ENCODE measurements around the gene EID2. TPM values are rescaled to one million over a fixed set of nuclear protein-coding genes. Genes with fewer than 3 reads are reported as not detected.

The EID2 gene
- total RNA-seq, 4 donors from 2014 or later: 3.8 to 15.5 (median 8.6) TPM

DNA sequence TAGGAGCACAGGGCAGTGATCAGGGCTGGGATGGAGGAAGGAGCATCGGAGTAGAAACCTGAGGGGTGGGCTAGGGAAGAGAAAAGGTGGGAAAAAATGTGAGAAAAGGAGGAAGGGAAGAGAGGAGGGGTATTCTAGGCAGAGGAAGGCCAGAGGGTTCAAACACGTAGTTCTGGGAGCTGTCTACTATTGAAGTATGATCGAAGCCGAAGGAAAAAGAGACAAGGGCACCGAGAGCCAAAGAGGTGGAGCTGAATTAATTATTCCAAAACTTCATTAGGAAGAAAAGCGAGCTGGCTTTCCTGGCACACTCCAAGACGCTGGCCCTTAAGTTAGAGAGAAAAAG lies 33.4 kb downstream of the EID2 start:
- no peaks in the 10 kb centered on the region for H3K36me3 ChIP-seq
- intact Hi-C loops (cut with DNase I; ENCODE audit: low total_unique reads): no loop called here
- peaks cover 11 to 14% of the 10 kb centered on the region in 2 donors for H3K27me3 ChIP-seq
- no peak for TF ChIP-seq POLR2A (IDR thresholded peaks at IDR 0.05)
- TF ChIP-seq, protein P1, sequence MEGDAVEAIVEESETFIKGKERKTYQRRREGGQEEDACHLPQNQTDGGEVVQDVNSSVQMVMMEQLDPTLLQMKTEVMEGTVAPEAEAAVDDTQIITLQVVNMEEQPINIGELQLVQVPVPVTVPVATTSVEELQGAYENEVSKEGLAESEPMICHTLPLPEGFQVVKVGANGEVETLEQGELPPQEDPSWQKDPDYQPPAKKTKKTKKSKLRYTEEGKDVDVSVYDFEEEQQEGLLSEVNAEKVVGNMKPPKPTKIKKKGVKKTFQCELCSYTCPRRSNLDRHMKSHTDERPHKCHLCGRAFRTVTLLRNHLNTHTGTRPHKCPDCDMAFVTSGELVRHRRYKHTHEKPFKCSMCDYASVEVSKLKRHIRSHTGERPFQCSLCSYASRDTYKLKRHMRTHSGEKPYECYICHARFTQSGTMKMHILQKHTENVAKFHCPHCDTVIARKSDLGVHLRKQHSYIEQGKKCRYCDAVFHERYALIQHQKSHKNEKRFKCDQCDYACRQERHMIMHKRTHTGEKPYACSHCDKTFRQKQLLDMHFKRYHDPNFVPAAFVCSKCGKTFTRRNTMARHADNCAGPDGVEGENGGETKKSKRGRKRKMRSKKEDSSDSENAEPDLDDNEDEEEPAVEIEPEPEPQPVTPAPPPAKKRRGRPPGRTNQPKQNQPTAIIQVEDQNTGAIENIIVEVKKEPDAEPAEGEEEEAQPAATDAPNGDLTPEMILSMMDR (IDR thresholded peaks at IDR 0.05): no peak
- H3K9me3 ChIP-seq: no peaks in the 10 kb centered on the region
- H3K4me3 ChIP-seq: no peak overlapping the region
- peaks cover 0 to 7% of the 10 kb centered on the region in 2 donors for H3K4me1 ChIP-seq
- no peak for DNase-seq
- no peak overlapping the region for H3K27ac ChIP-seq

DNA sequence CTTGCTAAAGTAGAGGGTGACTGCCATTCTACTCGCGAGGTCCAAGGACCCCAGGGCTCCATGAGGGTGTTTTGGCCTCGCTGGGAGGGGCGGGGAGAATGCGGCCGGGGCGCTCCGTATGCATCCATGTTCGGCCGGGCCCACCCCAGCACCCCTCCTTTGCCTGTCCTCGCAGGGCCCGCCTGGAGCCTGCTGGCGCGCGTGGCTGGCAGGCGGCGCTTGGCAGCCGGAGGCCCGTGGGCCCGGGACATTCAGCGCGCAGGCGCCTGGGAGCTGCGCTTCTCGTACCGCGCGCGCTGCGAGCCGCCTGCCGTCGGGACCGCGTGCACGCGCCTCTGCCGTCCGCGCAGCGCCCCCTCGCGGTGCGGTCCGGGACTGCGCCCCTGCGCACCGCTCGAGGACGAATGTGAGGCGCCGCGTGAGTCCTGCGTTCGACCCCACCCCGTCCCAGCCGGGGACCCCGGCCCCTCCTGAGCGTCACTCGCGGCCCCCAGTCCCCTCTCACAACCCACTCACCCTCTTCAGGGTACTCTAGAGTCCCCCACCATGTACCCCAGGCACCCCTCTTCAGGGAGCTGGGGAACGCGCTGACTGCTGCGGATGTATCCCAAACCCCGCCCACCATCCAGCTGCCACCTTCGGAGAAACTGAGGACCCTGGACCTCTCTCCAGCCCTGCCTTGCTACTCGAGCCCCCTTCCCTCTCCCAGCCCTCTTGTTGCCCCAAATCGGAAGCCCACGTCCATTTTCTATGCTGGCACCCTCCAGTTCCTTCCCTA lies 37.1 kb downstream of the EID2 start:
- TF ChIP-seq, protein P1 (IDR thresholded peaks at IDR 0.05): peak in 3 of 4 experiments; percentile 63 to 70 (median 64)
- TF ChIP-seq POLR2A (IDR thresholded peaks at IDR 0.05): no peak
- H3K36me3 ChIP-seq: no peaks in the 10 kb centered on the region
- H3K27me3 ChIP-seq: peaks cover 21 to 24% of the 10 kb centered on the region in 2 donors
- no peak overlapping the region for H3K4me3 ChIP-seq
- intact Hi-C loops (cut with DNase I; ENCODE audit: low total_unique reads): no loop called here
- H3K4me1 ChIP-seq: peaks cover 0 to 19% of the 10 kb centered on the region in 2 donors
- no peaks in the 10 kb centered on the region for H3K9me3 ChIP-seq
- no peak overlapping the region for H3K27ac ChIP-seq
- peak in 1 of 2 donors; percentile 46 for DNase-seq

DNA sequence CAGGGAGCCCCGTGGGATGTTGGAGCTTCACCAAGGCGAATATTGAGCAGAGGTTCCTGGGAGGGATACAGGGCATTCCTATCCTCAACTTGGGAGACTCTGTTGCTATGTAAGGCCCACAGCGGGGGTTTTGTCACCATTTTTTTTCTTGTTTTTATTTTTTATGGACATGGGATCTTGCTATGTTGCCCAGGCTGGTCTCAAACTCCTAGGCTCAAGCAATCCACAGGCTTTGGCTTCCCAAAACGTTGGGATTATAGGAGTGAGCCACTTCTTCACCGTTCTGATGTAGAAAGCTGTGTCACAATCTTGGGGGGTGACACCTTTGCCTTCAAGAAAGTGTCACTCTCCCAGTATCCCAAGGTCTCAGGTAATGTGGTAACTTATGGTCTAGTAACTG lies 38.6 kb downstream of the EID2 start:
- DNase-seq: no peak
- Histone ChIP-seq H3K27me3 (peaks cover 20 to 30% of the 10 kb centered on the region in 2 donors), H3K36me3 (no peaks in the 10 kb centered on the region), H3K27ac (no peak overlapping the region), H3K4me1 (peaks cover 0 to 15% of the 10 kb centered on the region in 2 donors), H3K4me3 (no peak overlapping the region), H3K9me3 (no peaks in the 10 kb centered on the region)
- TF ChIP-seq, protein P1 (IDR thresholded peaks at IDR 0.05): no peak
- TF ChIP-seq POLR2A (IDR thresholded peaks at IDR 0.05): no peak
- intact Hi-C loops (cut with DNase I; ENCODE audit: low total_unique reads): no loop called here

DNA sequence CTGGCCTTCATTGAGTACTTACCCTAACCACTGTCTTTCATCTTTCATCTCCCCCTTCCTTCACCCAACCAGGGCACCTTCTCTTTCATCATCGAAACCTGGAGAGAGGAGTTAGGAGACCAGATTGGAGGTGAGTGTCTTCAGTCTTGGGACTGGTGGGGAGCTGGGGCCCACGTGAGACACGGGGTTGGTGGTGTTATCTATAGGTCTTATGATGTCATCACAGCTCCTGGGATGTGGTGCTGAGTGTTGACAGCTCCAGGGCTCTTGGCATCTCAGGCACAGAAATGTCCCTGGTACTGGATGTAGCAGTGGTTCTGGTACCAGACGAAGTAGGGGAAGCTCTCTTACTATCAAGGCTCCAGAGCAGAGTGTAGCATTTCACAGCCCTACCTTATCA lies 39.4 kb downstream of the EID2 start:
- no peak overlapping the region for H3K4me3 ChIP-seq
- H3K4me1 ChIP-seq: peaks cover 0 to 15% of the 10 kb centered on the region in 2 donors
- H3K27me3 ChIP-seq: peaks cover 20 to 28% of the 10 kb centered on the region in 2 donors
- DNase-seq: no peak
- H3K27ac ChIP-seq: no peak overlapping the region
- no peaks in the 10 kb centered on the region for H3K36me3 ChIP-seq
- intact Hi-C loops (cut with DNase I; ENCODE audit: low total_unique reads): no loop called here
- no peaks in the 10 kb centered on the region for H3K9me3 ChIP-seq
- TF ChIP-seq, protein P1 (IDR thresholded peaks at IDR 0.05): no peak
- TF ChIP-seq POLR2A (IDR thresholded peaks at IDR 0.05): no peak

DNA sequence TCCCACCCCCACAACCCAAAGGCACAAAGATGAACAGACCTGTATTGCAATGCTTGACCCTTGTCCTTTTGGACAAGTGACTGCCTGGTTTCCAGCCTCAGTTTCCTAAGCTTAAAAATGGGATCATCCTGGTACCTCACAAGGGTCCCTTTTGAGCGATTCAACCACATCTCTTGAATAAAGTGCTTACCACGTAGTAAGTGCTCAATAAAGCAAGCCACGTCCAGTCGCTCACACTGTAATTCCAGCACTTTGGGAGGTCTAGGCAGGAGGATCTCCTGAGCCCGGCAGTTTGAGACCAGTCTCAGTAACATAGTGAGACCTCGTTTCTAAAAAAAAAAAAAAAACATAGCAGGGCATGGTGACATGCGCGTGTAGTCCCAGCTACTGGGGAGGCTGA lies 40.0 kb downstream of the EID2 start:
- intact Hi-C loops (cut with DNase I; ENCODE audit: low total_unique reads): no loop called here
- no peak for DNase-seq
- H3K27ac ChIP-seq: no peak overlapping the region
- H3K4me3 ChIP-seq: no peak overlapping the region
- no peaks in the 10 kb centered on the region for H3K9me3 ChIP-seq
- peaks cover 0 to 15% of the 10 kb centered on the region in 2 donors for H3K4me1 ChIP-seq
- TF ChIP-seq, protein P1 (IDR thresholded peaks at IDR 0.05): no peak
- TF ChIP-seq POLR2A (IDR thresholded peaks at IDR 0.05): no peak
- H3K36me3 ChIP-seq: no peaks in the 10 kb centered on the region
- peaks cover 17 to 28% of the 10 kb centered on the region in 2 donors for H3K27me3 ChIP-seq
